HG03442 (cell line): ENCODE measurements around the gene CD226.

Experiments
- ATAC-seq: cut with Tn5 transposase; IDR thresholded peaks from one replicate; pipeline ENCODE4 v1.9.1; 2021; ENCODE audit warnings: mild to moderate bottlenecking, moderate library complexity; ENCODE audit not compliant: unreplicated experiment

Gene CD226

DNA sequence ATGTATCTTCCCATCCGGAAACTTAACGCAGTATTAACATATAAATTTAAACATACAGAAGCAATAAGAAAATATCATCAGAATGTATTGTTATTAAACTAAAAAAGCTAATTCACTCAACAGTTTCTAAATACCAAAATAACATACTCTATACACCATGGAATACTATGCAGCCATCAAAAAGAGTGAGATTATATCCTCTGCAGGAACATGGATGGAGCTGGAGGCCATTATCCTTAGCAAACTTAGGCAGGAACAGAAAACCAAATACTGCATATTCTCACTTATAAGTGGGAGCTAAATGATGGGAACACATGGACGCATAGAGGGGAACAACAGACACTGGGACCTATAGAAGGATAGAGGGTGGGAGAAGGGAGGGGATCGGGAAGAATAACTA is 127.1 kb downstream of the CD226 start:
- no peak for ATAC-seq

DNA sequence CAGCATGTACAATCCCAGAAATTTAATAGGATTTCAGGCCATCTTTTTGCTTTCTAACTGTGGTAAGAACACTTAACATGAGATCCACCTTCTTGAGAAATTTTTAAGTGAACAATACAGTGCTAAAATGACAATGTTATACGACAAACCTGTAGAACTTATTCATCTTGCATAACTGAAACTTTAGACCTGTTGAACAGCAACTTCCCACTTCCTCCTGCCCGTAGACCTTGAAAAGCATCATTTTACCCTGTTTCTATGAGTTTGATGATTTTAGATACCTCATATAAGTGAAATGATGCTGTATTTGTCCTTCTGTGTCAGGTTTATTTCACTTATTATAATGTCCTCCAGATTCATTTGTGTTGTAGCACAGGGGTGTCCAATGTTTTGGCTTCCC is 128.2 kb downstream of the CD226 start:
- ATAC-seq: no peak

DNA sequence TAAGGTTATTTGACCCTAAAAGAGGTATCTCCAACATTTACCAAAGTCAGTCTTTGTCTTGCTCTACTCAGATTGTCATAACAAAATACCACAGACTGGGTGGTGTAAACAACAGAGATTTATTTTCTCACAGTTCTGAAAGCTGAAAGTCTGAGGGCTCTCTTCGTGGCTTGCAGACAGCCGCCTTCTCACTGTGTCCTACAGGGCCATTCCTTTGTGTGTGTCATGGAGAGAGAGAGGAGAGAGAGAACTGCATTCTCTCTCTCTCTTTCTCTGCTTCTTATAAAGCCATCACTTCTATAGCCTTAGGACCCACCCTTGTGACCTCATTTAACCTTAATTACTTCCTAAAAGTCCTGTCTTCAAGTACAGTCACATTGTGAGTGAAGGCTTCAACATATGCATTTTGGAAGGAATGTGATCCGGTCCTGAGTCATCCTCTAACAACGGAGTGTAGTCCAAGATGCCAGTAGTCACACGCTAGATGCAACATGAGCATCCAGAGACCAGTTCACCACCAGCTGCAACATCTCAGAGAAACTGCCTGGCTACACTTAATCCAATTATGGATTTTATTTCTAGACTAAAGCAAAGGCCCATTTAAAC is 130.2 kb downstream of the CD226 start:
- no peak for ATAC-seq

DNA sequence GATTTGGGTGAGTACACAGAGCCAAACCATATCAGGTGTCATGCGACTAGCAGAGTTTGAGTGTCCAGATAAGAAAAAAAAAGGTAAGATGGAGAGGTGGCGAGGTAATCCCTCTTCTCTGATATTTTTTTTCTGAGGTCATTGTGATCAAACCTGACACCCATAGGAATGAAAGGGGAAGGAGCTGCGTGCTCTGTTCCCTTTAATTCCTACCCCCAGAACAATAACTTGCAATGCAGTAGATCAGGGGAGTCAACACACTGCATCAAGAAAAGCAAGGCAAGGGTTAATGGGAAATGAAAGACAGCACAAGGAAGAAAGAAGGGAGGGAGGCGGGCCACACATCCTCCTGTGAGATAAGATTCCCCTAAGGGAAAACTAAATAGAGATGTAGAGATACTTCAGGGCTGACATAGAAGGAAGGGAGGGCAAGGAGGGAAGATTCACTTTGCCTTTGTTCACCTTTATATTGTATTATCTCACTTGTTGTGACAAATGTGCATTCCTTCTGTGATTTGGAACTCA is 132.8 kb downstream of the CD226 start:
- ATAC-seq: no peak

DNA sequence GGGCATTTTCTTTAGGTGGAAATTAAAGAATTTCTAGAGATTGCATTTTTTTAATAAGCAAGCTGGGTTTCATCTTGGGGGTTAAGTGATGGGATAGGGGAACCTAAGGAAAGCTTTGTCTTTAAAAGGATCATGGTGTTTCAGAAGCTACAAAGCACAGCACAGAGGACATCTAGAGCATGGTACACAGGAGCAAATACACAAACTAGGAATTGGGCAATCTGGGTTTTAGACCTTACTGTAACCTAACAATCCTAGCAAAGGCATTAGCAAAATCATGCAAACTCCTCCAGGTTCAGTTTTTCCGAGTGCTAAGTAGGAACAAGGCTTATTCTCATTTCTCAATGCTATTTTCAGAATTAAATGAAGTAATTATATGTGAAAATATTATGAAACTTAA is 134.1 kb downstream of the CD226 start:
- ATAC-seq: no peak

DNA sequence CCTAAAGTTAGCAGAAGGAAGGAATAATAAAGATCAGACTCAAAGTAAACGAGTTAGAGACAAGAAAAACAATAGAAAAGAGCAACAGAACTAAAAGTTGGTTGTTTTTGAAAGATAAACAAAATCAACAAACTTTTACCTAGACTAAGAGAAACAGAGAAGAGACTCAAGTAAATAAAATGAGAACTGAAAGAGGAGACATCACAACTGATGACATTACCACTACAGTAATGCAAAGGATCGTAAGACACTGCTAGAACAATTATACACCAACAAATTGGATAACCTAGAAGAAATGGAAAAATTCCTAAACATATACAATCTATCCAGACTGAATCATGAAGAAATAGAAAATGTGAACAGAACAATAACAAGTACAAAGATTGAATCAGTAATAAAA is 139.3 kb downstream of the CD226 start:
- no peak for ATAC-seq

DNA sequence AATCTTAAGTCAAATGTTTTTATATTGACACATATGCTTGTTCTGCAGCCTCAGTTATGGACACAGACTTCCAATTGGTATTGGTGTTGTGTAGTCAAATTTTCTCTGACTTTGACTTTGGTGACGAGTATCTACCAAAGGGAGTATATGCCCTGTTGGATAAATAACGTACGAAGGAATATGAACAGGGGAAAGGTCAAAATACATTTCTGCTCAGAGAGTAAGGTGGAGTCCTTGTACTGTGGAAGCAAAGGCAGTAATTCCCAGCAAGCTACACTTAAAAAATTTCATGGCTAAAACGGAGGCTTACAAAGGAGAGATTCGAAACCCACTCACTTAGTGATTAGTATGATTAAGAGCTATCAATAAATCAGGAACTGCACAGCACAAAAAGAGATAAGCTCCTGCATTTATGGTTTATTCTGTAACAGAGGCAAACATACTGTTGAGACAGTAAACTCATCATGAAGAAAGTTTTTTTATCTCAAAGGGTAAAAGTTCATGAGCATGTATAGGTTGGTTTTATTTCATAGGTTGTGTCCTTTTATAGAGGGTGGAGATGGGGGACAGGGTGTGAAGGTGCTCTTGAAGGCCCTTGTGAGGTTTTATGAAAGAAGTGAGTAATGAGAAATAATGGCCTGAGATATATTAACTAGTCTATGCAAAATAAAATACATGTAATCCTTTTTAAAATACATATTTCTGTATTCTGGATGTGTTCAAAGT is 142.7 kb downstream of the CD226 start:
- ATAC-seq: no peak
